TTC549 (cell line): ENCODE measurements around the gene ZMYM5.
"Not testable (repeated sequence)": the region's sequence is repeated elsewhere in the genome, so short reads cannot be mapped to it uniquely, and the experiment has no call there.

ENCODE experiments used
- FAIRE-seq: peaks from 2 replicates; lab custom pipeline; 2012; peaks lifted over from hg19 to GRCh38; lab: Jason Lieb, UNC

ZMYM5 gene

GRCh38 chr13:19818223-19818842, 45.1 kb downstream of the ZMYM5 start:
- FAIRE-seq, result no peak

- no peak for FAIRE-seq
These were observed 45.8 kb downstream of the ZMYM5 start for GRCh38 chr13:19817510-19818158.

- FAIRE-seq, result no peak
These were observed 46.3 kb downstream of the ZMYM5 start for GRCh38 chr13:19817106-19817505.

GRCh38 chr13:19815842-19816241, 47.6 kb downstream of the ZMYM5 start:
- not testable (repeated sequence) for FAIRE-seq

- no peak for FAIRE-seq
These were observed 52.2 kb downstream of the ZMYM5 start for GRCh38 chr13:19810996-19811881.

- no peak for FAIRE-seq
These were observed 53.3 kb downstream of the ZMYM5 start for GRCh38 chr13:19810151-19810550.

- no peak for FAIRE-seq
These were observed 57.7 kb downstream of the ZMYM5 start for GRCh38 chr13:19805765-19806164.

- no peak for FAIRE-seq
These were observed 67.5 kb downstream of the ZMYM5 start for GRCh38 chr13:19795956-19796355.

GRCh38 chr13:19794631-19795030, 68.8 kb downstream of the ZMYM5 start:
- no peak for FAIRE-seq

GRCh38 chr13:19791953-19792537, 71.4 kb downstream of the ZMYM5 start:
- FAIRE-seq, result no peak

- FAIRE-seq, result peak; percentile 93
These were observed 80.4 kb downstream of the ZMYM5 start, which contains the start of gene PSPC1 for GRCh38 chr13:19782727-19783682. PSPC1 (minus strand) TSS chr13:19782945; CDS start chr13:19782757, 188 bp downstream.

- no peak for FAIRE-seq
These were observed 81.3 kb downstream of the ZMYM5 start for GRCh38 chr13:19782049-19782726.

- FAIRE-seq, result no peak
These were observed 81.9 kb downstream of the ZMYM5 start for GRCh38 chr13:19781526-19781925.

- FAIRE-seq, result not testable (repeated sequence)
These were observed 82.6 kb downstream of the ZMYM5 start for GRCh38 chr13:19780753-19781418.
